Measurements from ENCODE around the gene PLCG2.
"Not testable (repeated sequence)": the region's sequence is repeated elsewhere in the genome, so short reads cannot be mapped to it uniquely, and the experiment has no call there.

PLCG2 gene

DNA sequence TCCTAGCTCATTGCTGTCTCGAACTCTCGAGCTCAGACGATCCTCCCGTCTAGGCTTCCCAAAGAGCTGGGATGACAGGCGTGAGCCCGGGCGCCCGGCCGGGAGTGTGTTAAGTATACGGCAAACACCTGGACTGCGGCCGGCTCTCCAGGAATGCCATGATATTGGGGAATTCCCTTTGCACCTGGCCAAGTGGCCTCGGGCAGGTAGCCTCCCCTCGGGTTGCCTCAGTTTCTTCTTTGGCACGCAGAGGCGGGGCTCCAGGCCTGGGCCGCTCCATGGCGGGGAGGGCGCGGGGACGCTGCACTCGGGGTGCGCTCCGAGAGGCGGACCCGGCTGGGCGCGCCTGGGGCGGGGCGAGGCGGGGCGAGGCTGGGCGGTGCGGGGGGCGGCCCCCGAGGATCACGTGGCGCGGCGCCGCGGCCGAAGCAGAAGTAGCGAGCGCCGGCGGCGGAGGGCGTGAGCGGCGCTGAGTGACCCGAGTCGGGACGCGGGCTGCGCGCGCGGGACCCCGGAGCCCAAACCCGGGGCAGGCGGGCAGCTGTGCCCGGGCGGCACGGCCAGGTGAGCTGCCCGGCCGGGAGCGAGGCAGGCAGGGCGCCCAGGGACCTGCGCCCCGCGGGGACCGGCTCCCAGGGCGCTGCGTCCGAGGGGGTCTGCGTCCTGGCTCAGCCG is at the start of gene PLCG2:
TSS of gene PLCG2 (plus strand) at position 431 of the 675 bp plus-strand sequence. CDS start 6,699 bp downstream, outside the sequence.
- DNase-seq = no peak

DNA sequence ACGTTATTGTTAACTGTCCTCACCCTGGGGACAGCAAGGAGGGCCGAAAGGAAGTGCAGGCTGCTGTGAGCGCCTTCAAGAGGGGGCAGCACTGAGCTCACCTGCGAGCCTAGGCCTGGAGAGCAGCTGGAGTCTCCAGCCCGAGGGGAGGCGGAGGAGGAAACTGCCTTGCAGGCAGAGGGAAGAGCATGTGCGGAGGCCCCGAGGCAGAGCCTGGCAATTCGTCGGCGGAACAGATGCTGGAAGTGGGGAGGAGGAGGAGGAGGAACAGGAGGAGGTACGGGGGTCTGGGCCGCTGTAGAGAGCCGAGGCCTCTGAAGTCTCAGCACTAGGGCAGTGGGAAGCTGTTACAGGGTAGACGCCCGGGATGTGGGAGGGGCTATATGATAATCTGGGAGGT is 49.6 kb upstream of the PLCG2 start:
- DNase-seq = no peak

DNA sequence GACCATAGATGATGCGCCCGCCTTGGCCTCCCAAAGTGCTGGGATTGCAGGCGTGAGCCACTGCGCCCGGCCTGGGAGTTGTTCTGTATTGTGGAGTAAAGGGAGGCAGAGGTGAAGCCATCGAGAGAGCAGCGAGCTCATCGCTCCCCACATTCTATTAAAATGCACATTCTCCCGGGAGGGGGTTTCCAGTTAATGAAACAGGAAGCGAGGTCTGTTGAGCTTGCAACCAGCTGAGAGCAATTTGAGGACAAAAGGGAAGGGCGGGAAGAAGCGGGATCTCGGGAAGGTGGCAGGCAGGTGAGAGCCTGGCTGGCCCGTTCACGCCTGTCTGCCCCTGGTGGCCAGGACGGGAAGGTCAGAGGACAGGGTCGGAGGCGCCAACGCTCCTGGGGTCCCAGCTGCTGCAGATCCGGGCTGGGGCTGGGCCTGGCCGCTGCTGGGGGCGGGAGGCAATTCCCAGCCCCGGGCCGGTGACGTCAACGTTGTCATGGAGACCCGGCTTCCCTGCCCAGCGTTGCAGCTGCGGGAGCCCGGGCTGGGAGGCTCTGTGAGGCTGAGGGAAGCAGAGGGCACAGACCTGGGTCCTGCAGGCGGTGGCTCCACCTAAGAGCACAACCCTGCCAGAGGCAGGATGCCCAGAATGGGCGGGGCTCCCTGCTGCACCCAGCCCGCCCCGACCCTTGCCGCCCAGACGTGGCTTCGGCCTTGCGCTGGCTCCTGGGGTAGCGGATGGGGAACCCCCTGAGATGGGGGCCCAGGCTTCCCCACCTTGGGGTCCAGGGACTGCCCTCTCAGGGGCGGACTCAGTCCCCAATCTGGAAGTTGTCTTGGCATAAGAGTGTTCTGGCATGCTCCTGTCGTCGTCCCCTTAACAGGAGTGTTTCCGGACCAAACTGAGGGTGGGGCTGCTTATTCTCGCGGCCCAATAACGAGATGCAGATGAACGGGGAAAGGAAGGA is 48.7 kb upstream of the PLCG2 start:
- peak; percentile 55 for DNase-seq

DNA sequence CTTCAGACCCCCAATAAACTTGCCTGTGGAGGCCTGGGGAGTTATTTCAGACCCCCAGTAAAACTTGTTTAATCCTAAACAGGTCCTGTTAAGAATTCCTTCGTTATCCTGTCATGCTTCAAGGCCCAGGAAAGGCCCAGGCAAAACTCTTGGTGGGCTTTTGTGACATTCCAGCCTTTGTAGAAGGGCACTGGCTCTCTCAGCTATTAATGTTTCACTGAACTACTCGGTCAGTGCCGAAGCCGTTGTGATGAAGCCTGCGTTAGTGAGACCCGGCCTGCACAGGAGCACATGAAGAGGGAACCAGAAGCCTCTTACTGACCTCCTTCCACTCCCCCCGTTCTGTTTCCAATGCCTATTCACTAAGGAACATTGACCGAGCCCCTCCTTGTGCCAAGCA is 47.4 kb upstream of the PLCG2 start:
- DNase-seq = no peak

DNA sequence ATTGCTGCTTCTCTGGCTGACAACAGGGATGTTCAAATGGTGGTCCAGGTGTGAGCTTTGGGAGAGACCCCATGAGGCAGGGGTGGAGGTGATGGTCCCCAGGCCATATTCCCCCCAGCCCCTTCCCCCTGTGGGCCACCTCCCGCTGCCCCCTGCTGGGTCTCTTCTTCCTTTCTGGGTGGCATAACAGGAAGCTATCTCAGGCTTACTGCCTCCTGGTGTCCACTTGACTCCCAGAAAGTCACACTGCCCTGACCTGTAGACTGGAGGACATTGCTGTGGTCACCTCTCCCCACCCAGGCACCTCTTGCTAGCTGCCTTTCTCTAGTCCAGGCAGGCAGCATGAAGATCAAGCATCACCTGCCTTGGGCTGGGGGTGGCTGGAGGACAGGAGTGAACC is 46.4 kb upstream of the PLCG2 start:
- DNase-seq = no peak

DNA sequence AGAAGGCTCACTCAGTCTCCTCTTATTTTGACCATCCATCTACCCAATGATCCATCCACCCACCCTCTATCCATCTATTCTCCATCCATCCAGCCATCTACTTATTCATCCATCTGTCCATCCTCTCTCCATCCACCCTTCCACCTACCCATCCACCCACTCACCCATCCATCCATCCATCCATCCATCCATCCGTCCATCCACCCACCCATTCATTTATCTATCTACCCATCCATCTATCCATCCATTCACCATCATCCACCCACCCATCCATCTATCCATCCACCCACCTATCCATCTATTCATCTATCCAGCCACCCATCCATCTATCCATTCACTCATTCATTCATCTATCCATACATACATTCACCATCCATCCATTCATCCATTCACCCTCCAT is 45.8 kb upstream of the PLCG2 start:
- no peak for DNase-seq

DNA sequence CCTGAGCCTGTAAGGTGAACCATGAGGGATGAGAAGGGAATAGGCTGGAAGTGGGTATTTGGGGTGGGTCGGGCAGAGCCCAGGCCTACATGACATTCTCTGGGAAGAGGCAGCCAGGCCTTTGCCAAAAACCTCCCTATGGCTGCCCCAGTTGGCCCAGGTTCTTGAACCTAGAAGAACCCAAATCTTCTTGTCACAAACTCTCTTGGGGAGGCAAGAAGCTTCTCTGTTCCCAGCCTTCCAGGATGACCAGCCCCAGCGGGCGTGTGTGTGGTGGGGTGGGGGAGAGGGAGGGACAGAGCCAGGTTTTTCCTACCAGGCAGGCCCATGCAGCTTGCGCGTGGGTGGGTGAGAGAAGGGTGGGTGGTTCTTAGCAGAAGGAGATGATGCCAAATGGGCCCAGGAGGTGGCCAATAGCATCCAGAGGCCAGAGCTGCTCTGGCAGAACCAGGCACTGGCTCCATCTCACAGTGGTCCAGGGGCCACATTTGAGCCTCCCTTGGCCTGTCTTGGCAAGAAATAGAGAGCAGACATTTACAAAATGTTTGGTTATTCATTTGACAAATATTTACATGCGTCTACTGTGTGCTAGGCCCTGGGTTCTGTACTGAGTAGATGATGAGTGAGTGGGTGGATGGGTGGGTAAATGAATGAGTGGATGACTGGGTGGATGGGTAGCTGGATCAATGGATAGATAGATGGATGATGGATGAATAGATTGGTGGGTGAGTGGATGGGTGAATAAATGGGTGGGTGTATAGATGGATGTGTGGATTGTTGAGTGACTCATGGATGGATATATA is 44.3 kb upstream of the PLCG2 start:
- DNase-seq = no peak

DNA sequence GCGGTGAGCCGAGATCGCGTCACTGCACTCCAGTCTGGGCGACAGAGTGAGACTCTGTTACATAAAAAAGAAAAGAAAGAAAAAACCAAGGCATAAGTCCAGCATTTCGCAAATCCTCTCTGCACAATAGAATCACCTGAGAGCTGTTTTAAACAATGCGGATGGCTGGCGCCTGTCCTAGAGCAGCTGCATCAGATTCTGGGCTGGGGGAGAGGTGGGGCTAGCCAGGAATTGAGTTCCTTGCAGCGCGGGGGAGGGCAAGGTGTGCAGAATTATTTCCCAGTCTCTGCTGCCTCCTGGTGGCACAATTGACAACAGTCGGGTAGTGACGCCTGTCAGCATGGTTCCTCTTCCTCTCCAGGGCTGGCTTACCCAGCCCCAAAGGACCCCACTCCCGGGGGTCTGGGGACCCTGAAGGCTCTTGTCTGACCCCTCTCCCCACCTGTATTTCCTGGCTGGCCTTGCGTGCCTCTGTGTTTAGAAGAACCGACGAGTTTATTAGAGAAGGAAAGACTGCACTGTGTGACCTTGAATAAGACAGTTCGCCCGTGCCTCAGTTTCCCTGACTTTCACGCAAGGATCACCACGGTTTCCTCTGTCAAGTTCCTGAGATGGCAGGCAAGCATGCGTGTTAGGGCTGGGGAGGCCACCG is 41.1 kb upstream of the PLCG2 start:
- DNase-seq = peak; percentile 39

DNA sequence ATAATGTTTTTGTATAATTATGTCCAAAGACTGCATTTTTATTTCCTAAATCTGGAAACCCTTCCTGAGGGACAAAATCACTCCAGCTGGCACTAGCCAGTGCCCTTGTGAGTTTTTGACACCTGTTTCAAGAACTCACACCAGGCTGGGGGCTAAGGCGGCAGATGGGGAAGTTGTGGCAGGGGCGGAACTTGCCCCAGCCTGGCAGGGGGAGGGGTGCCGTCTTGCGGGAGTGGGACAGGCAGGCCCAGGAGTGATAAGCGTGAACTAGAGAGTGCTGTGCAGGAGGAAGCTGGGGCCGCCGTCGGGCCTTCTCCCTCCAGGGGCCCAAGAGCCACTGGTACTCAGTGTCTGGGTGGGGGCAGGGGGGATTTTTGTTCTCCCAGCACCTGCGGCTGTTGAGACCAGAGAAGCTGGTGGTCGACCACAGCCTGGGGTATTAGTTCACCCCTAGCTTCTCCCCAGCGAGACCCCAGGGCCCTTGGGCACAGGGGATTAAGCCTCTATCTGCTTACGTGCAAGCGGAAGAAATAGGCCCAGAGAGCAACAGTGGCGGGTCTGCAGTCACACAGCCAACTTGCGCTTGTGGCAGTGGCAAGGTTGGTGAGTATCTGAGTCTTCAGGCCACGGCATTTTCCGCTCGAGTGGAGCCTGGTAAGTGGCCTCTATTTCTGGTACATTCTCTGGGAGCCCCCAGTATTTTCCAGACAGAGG is 40.2 kb upstream of the PLCG2 start:
- no peak for DNase-seq

DNA sequence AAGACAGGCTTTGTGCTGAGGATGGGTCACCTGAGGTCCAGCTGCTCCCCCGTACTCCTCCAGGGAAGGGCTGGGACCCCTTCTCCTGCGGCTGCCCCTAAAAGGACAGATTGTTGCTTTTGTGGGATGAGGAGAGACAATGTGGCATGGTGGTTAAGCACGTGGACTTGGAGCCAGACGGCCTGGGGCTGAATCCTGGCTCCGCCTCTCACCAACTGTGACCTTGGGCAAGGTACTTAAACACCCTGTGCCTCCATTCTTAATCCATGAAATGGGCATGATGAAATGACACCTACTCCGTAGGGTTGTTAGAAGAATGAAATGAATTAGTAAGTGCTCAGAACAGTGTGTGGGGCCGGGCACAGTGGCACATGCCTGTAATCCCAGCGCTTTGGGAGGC is 39.6 kb upstream of the PLCG2 start:
- no peak for DNase-seq

DNA sequence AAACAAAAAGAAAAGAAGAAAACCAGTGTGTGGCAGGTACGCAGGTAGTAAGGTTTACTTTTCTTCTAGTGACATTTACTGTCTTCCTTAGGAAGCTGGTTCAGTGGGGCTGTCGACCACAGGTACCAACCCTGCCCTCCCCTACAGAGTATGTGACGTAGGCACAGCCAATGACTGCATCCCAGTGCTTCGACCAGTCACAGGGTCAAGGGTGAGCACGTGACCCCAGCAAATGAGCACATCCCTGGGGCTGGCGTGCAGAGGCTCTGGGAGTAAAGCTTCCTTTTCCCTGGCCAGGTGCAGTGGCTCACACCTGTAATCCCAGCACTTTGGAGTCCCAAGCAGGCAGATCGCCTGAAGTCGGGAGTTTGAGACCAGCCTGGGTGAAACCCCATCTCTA is 38.9 kb upstream of the PLCG2 start:
- no peak for DNase-seq

DNA sequence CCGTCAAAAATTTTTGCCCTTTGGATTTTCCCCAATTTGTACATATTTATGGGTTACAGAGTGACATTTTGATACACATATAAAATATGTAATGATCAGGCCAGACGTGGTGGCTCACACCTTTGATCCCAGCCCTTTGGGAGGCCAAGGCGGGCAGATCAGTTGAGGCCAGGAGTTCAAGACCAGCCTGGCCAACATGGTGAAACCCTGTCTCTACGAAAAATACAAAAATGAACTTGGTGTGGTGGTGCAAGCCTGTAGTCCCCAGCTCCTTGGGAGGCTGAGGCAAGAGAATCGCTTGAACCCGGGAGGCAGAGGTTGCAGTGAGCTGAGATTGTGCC is 37.7 kb upstream of the PLCG2 start:
- not testable (repeated sequence) for DNase-seq

DNA sequence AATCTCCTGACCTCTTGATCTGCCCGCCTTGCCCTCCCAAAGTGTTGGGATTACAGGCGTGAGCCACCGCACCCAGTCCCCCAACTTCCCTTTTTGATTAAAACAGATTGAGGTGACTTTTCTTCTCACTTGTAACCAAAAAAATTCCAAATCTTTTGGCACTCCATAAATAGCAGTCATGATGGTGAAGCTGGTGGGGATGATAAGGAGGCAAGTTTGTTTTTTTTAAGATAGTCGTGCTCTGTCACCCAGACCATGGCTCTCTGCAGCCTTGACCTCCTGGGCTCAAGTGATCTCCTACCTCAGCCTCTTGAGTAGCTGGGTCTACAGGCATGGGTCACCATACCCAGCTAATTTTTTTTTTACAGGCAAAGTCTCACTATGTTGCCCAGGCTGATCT is 34.7 kb upstream of the PLCG2 start:
- DNase-seq = no peak

DNA sequence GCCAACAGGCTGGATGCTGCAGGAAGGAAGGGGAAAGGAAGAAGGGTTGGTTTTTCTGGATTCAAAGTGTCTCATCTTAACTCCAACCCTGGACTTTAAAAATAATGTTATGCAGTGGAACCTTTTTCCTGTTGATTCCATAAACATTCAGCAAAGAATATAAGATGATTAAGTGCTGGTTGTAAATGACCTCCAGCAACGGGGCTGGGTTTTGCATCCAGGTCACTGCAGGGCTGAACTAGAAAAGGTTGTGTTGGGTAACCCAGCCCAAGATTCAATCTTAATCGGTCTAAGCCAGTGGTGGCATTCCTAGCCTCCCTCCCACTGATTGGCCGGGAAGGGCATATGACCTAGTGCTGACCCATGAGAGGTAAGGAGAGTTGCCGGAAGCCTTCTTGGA is 34.2 kb upstream of the PLCG2 start:
- DNase-seq = no peak

DNA sequence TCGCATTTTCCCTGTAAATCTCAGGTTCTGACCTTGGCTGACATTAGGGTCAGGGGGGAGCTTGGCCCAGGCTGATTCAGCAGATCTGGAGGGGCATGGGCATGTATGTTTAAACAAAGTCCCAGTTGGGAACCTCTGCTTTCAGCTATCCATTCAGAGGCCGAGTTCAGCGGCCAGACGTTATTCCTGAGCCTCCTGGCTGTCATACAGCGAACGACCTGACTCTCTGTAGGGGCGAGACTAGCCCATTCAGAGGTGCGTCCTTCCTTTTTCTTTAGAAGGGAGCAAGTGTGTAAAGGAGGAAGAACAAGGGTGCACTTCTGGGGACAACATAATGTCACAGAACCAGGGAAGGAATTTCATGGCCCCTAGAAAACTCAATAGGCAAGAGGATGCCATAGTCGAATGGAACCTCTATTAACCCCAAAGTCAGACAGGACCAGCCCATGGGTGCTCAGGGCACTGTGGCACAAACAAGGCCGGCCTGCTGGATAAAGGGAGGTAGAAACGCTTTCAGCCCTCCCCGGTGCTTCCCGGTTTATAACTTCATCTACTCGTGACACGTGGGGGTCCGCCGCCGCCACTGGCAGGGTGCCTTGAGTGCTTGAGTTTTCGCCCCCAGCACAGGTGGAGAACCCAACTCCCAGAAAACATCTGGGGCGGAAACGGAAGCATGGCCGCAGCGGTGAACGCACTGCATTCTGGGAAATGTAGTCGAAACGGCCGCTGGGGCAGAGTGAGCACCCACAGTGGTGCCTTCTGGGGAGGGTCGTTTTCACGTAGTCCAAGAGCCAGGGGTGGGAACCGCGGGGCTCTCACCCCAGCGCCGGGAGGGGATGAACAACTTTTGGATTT is 33.2 kb upstream of the PLCG2 start:
- peak; percentile 2 for DNase-seq

DNA sequence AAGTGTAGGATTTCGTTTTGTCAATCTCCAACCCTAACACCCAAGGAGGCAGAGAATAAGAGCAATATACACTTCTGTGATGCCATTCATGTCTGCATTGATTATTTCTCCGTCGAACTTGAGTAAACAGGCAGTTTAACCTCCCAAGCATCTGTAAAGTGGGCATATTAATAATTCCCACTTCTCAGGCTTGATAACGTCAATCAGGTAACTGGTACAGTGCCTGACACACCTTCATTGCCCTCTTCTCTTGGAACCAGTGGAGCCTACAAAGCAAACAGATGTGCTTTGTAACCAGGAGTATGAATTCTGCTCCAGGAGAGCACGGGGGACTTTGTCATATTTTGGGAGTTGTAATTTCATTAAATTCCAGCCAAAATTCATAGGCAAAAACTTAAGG is 32.5 kb upstream of the PLCG2 start:
- no peak for DNase-seq

DNA sequence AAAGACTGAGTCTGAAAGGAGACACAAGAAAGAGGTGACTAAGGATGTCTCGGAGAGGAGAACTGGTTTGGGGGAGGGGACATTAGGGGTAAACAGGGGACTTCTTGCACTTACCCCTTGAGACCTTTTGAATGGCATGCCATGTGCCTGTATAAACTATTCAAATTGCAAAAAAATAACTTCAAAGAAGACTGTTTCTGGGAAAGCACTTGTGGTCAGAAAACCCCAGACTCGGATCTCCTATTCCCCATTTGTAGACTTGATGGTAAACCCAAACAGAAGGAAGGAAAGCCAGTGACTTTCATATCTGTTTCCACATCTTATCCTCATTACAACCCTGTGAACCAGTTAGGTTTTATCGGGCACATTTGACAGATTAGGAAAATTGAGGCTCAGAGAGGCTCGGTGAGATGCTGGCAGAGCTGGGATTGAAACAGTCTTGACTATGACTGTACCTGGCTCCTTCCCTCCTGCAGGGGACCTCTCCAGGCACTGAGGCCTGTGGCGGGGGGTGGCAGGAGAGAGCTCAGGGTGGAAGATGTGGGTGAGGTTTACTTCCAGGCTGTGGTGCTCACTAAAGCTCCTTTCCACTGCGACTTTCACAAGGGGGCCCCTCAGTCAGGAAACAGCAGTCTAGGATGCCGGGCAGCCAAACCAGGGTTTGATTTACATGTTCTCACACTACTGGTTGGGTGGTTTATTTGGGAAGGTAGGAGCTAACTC is 30.5 kb upstream of the PLCG2 start:
- no peak for DNase-seq

DNA sequence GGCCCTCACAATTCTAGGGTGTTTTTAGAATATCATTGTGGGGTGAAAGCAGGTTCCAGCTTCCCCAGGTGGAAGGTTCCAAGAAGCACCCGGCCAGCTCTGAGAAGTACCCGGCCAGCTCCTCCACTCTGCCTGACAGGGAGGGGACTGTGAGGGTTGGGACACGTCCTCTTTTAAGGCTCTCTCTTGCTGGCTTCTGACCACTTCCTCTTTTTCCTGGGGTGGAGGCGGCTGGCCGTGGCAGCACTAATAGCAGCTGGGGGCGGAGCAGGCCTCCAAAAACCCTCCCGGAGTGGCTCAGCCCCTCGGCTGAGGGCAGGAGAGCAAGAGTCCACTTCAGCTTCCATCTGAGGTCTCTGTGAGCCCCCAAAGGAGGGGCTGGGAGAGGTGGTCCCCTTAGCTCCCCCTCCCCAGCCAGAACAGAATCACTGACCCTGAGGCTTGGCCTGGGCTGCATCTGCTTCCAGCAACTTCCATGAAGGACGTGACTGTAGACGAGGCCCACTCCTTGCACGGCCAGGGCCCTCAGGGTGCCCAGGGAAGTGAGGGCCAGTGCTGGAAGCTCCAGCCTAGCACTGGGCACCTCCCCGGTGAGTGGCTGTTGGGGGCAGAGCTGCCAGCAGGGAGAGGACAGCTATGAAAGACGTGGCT is 26.7 kb upstream of the PLCG2 start:
- no peak for DNase-seq

DNA sequence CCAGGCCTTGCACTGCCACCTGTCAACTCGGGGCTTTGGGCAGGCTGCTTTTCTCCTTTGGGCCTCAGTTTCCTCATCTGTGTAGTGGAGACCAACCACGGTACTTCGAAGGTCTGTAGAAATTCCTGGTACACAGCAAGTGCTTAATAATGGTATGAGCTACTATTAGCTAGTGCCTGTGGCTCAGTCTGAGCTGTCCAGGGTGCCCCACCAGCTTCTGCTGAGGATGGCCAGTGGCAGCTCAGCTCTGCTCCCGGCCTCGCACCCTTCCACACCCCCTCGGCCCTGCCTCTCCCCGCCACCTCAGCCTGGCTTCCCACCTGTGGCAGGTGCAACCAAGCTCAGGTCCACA is 26.2 kb upstream of the PLCG2 start:
- no peak for DNase-seq

DNA sequence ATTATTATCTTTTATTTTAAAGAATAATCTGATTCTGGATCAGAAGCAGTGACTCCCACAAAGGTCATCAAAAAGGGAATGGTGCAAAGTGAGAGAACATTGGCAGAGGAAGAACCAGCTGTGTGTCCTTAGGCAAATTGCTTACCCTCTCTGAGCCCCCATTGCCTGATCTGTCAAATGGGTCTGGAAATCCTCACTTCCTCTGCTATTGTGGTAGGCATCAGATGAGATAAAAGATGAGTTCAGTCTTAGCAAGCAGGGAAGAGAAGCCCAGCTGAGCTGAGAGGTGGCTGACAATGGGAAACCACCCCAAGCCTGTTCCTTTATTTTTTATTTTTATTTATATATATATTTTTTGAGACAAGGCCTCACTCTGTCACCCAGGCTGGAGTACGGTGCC is 24.2 kb upstream of the PLCG2 start:
- DNase-seq = no peak

Measured in NCI-H2029 treated with DMSO at 0.1 percent for 48 hours (cell line).